HEK293 (cell line): ENCODE data around the gene RNF32.

Experiments used
- CTCF ChIA-PET: fragments of 350-600 bp; formaldehyde crosslinking; extraction: SDS; loops from one replicate; lab custom pipeline; 2021; ENCODE audit warnings: antibody characterized with exemption; lab: Yijun Ruan, JAX
- POLR2A ChIA-PET: fragments of 300-600 bp; formaldehyde crosslinking; extraction: SDS; loops from one replicate; lab custom pipeline; 2020; ENCODE audit warnings: antibody characterized with exemption, inconsistent platforms; lab: Yijun Ruan, JAX
- H3K27ac ChIP-seq: fragments of 200-500 bp; sonication (Bioruptor generic); 2 replicates; pipeline ENCODE4 v1.5.1; 2014; ENCODE audit warnings: low read depth, low read length, control low read depth, inconsistent platforms; ENCODE audit errors: extremely low read depth
- H3K36me3 ChIP-seq, 2 experiments: fragments of 200-500 bp in 1 of 2; sonication (Bioruptor generic) in 1 of 2; 1 replicate in 1 of 2; 2 replicates in 1 of 2; pipeline ENCODE4 v1.5.1; 2014 to 2017; ENCODE audit warnings: inconsistent platforms in 2 of 2, low read length in 2 of 2; ENCODE audit not compliant: control insufficient read depth in 2 of 2, insufficient read depth in 1 of 2
- H3K4me1 ChIP-seq: fragments of 200-500 bp; sonication (Bioruptor generic); 2 replicates; pipeline ENCODE4 v1.5.1; 2014; ENCODE audit warnings: mild to moderate bottlenecking, low read length, inconsistent platforms; ENCODE audit not compliant: control insufficient read depth, insufficient read depth
- H3K4me3 ChIP-seq: 2 replicates; pipeline ENCODE4 v1.5.1; 2011; ENCODE audit warnings: low read depth, mild to moderate bottlenecking, control low read depth, low read length, moderate library complexity
- H3K9me3 ChIP-seq: fragments of 200-500 bp; sonication (Bioruptor generic); 2 replicates; pipeline ENCODE4 v1.5.1; 2014; ENCODE audit warnings: low read depth, low read length, inconsistent platforms; ENCODE audit not compliant: control insufficient read depth, insufficient read depth
- TRIM28 ChIP-seq: IDR thresholded peaks from 2 replicates; pipeline ENCODE4 v1.6.1; 2011; ENCODE audit warnings: low read length, control low read depth, borderline replicate concordance
- YY1 ChIP-seq: fragments of 450-650 bp; formaldehyde crosslinking; IDR thresholded peaks from 2 replicates; pipeline ENCODE4 v1.5.1; 2018; ENCODE audit warnings: missing biosample characterization, missing genetic modification characterization
- ZBTB1 ChIP-seq: fragments of 450-650 bp; formaldehyde crosslinking; IDR thresholded peaks from 2 replicates; pipeline ENCODE4 v1.5.1; 2016; ENCODE audit warnings: missing biosample characterization, missing genetic modification characterization
- ZBTB17 ChIP-seq: fragments of 450-650 bp; formaldehyde crosslinking; IDR thresholded peaks from 2 replicates; pipeline ENCODE4 v1.5.1; 2016; ENCODE audit warnings: missing biosample characterization, missing genetic modification characterization
- ZBTB48 ChIP-seq: fragments of 450-650 bp; formaldehyde crosslinking; IDR thresholded peaks from 2 replicates; pipeline ENCODE4 v1.5.1; 2016; ENCODE audit warnings: missing biosample characterization, missing genetic modification characterization
- ZNF140 ChIP-seq: fragments of 450-650 bp; formaldehyde crosslinking; IDR thresholded peaks from 2 replicates; pipeline ENCODE4 v1.5.1; 2016; ENCODE audit warnings: missing biosample characterization, missing genetic modification characterization
- ZNF146 ChIP-seq: fragments of 450-650 bp; formaldehyde crosslinking; IDR thresholded peaks from 2 replicates; pipeline ENCODE4 v1.5.1; 2016; ENCODE audit warnings: missing biosample characterization, missing genetic modification characterization
- ZNF23 ChIP-seq: fragments of 450-650 bp; formaldehyde crosslinking; IDR thresholded peaks from 2 replicates; pipeline ENCODE4 v1.5.1; 2016; ENCODE audit warnings: missing biosample characterization, missing genetic modification characterization, borderline replicate concordance
- ZNF280D ChIP-seq: fragments of 450-650 bp; formaldehyde crosslinking; IDR thresholded peaks from 2 replicates; pipeline ENCODE4 v1.5.1; 2016; ENCODE audit warnings: missing biosample characterization, missing genetic modification characterization
- ZNF302 ChIP-seq: fragments of 450-650 bp; formaldehyde crosslinking; IDR thresholded peaks from 2 replicates; pipeline ENCODE4 v1.5.1; 2016; ENCODE audit warnings: missing biosample characterization, missing genetic modification characterization, low read depth
- ZNF404 ChIP-seq: fragments of 450-650 bp; formaldehyde crosslinking; IDR thresholded peaks from 2 replicates; pipeline ENCODE4 v1.5.1; 2017; ENCODE audit warnings: missing biosample characterization, missing genetic modification characterization
- ZNF416 ChIP-seq: fragments of 450-650 bp; formaldehyde crosslinking; IDR thresholded peaks from 2 replicates; pipeline ENCODE4 v1.5.1; 2016; ENCODE audit warnings: missing biosample characterization, missing genetic modification characterization
- ZNF449 ChIP-seq: fragments of 450-650 bp; formaldehyde crosslinking; IDR thresholded peaks from 2 replicates; pipeline ENCODE4 v1.5.1; 2017; ENCODE audit warnings: missing biosample characterization, mild to moderate bottlenecking, missing genetic modification characterization, moderate library complexity
- ZNF473 ChIP-seq: fragments of 450-650 bp; formaldehyde crosslinking; IDR thresholded peaks from 2 replicates; pipeline ENCODE4 v1.5.1; 2017; ENCODE audit warnings: missing biosample characterization, missing genetic modification characterization
- ZNF488 ChIP-seq: fragments of 450-650 bp; formaldehyde crosslinking; IDR thresholded peaks from 2 replicates; pipeline ENCODE4 v1.5.1; 2016; ENCODE audit warnings: missing biosample characterization, missing genetic modification characterization
- ZNF548 ChIP-seq: fragments of 450-650 bp; formaldehyde crosslinking; IDR thresholded peaks from 2 replicates; pipeline ENCODE4 v1.5.1; 2016; ENCODE audit warnings: missing biosample characterization, missing genetic modification characterization
- ZNF560 ChIP-seq: fragments of 450-650 bp; formaldehyde crosslinking; IDR thresholded peaks from 2 replicates; pipeline ENCODE4 v1.5.1; 2017; ENCODE audit warnings: missing biosample characterization, missing genetic modification characterization, borderline replicate concordance
- ZNF596 ChIP-seq: fragments of 450-650 bp; IDR thresholded peaks from 2 replicates; pipeline ENCODE4 v1.5.0; 2018; ENCODE audit warnings: missing biosample characterization, mild to moderate bottlenecking, missing genetic modification characterization, moderate library complexity
- ZNF623 ChIP-seq: fragments of 450-650 bp; formaldehyde crosslinking; IDR thresholded peaks from 2 replicates; pipeline ENCODE4 v1.5.1; 2016; ENCODE audit warnings: missing biosample characterization, missing genetic modification characterization
- ZNF639 ChIP-seq: fragments of 450-650 bp; formaldehyde crosslinking; IDR thresholded peaks from 2 replicates; pipeline ENCODE4 v1.5.1; 2016; ENCODE audit warnings: missing biosample characterization, missing genetic modification characterization
- ZNF658 ChIP-seq: fragments of 450-650 bp; formaldehyde crosslinking; IDR thresholded peaks from 2 replicates; pipeline ENCODE4; 2016; ENCODE audit warnings: missing biosample characterization, missing genetic modification characterization

The RNF32 gene

GRCh38 chr7:156592155-156592884 is 48.3 kb upstream of the RNF32 start:
- ChIA-PET POLR2A (no interaction called here), CTCF (no interaction called here)
- H3K4me3 ChIP-seq: no peak overlapping the region
- TF ChIP-seq ZNF449 (tag by site-specific recombination) (no peak), ZNF280D (tag by site-specific recombination) (0 out of 2 replicates have a peak, but pooled peaks have one; percentile 26)
- no peak overlapping the region for H3K27ac ChIP-seq
- no peaks in the 10 kb centered on the region for H3K36me3 ChIP-seq
- H3K4me1 ChIP-seq: no peaks in the 10 kb centered on the region
- no peaks in the 10 kb centered on the region for H3K9me3 ChIP-seq

GRCh38 chr7:156594283-156595080 is 46.1 kb upstream of the RNF32 start:
- no peak for TF ChIP-seq ZNF596 (tag by site-specific recombination)
- TF ChIP-seq ZNF548: peak; percentile 77
- TF ChIP-seq ZBTB48 (tag by site-specific recombination): no peak
- TF ChIP-seq, all 188 proteins: peak for 1
- Histone ChIP-seq H3K4me1 (no peaks in the 10 kb centered on the region), H3K36me3 (no peaks in the 10 kb centered on the region), H3K9me3 (no peaks in the 10 kb centered on the region), H3K27ac (no peak overlapping the region), H3K4me3 (no peak overlapping the region)
- POLR2A ChIA-PET: no interaction called here
- CTCF ChIA-PET: interaction anchor here (0.7 to 1.2 kb wide), 2 partner anchors 9 to 367 kb away, joined by 3 to 5 read pairs; no protein-coding TSS in a partner anchor

GRCh38 chr7:156600496-156600895 is 40.1 kb upstream of the RNF32 start:
- Histone ChIP-seq H3K27ac (no peak overlapping the region), H3K9me3 (no peaks in the 10 kb centered on the region), H3K36me3 (no peaks in the 10 kb centered on the region), H3K4me3 (no peak overlapping the region), H3K4me1 (no peaks in the 10 kb centered on the region)
- ChIA-PET POLR2A (no interaction called here), CTCF (interaction anchor here (0.7 kb wide), 1 partner anchor 110 kb away, joined by 3 read pairs; no protein-coding TSS in a partner anchor)
- TF ChIP-seq ZBTB1 (tag by site-specific recombination): no peak
- no peak for TF ChIP-seq ZNF146 (tag by site-specific recombination)
- TF ChIP-seq ZNF404 (tag by site-specific recombination): no peak
- TF ChIP-seq ZNF639 (tag by site-specific recombination): no peak
- no peak for TF ChIP-seq ZNF23 (tag by site-specific recombination)
- no peak for TF ChIP-seq ZNF658
- no peak for TF ChIP-seq ZNF302
- no peak for TF ChIP-seq ZNF560 (tag by site-specific recombination)
- TF ChIP-seq ZNF140 (tag by site-specific recombination): no peak
- no peak for TF ChIP-seq ZNF623 (tag by site-specific recombination)
- TF ChIP-seq ZNF416: no peak
- no peak for TF ChIP-seq ZNF473 (tag by site-specific recombination)
- no peak for TF ChIP-seq YY1 (tag by site-specific recombination)
- no peak for TF ChIP-seq TRIM28
- no peak for TF ChIP-seq ZNF488 (tag by site-specific recombination)
- no peak for TF ChIP-seq ZBTB17 (tag by site-specific recombination)
